Spleen (tissue), 7 donors: ENCODE data around the gene UQCRC2.

ENCODE experiments used
- CTCF ChIP-seq, 11 experiments: fragments of 200-600 bp in 7 of 11; fragments of 450-650 bp in 4 of 11; sonication (generic) in 4 of 11; IDR thresholded peaks in 8 of 11; conservative IDR thresholded peaks in 3 of 11; 1 replicate in 7 of 11; 2 replicates in 4 of 11; pipeline versions ENCODE4 v1.4.0 to v1.8.0; 2016 to 2021; ENCODE audit warnings: antibody characterized with exemption in 11 of 11, inconsistent platforms in 4 of 11, mild to moderate bottlenecking in 1 of 11
- POLR2A ChIP-seq, 3 donors: fragments of 450-650 bp; IDR thresholded peaks; one replicate each; pipeline ENCODE4 v1.5.1; 2017; ENCODE audit warnings: antibody characterized with exemption in 3 of 3, mild to moderate bottlenecking in 1 of 3
- POLR2AphosphoS5 ChIP-seq, 3 donors: sonication (generic); formaldehyde crosslinking; IDR thresholded peaks; one replicate each; pipeline ENCODE4 v1.5.1; 2017; ENCODE audit warnings: antibody characterized with exemption in 3 of 3
- donor health status: DM: no; HTN: no; CAD: no; lungs with moderate emphysema.
- donor health status: DM: no; HTN: no; CAD: no.
- donor health status: DM: no; HTN: no; CAD: no.

- TF ChIP-seq CTCF (IDR thresholded peaks at IDR 0.05 in 8 of 11, conservative IDR thresholded peaks at IDR 0.05 in 3 of 11) (no peak), POLR2A (IDR thresholded peaks at IDR 0.05) (no peak), POLR2AphosphoS5 (IDR thresholded peaks at IDR 0.05) (no peak)
These were observed 33.6 kb downstream of the UQCRC2 start for GRCh38 chr16:21986692-21987246.
